Measurements from ENCODE around the gene LDLRAD4.

LDLRAD4 gene

GRCh38 chr18:13435586-13436333, 217.2 kb downstream of the LDLRAD4 start:
- Histone ChIP-seq H3K4me3 (ENCODE audit: low read depth in 1 of 2, low read length in 2 of 2) (no peak overlapping the region), H3K36me3 (ENCODE audit: insufficient read depth, low read length) (peaks cover 2% of the 10 kb centered on the region; the same call in 1 of the 2 replicates), H3K27ac (ENCODE audit: low read length) (peak overlapping the region; percentile 98), H3K9ac (ENCODE audit: low read depth, low read length) (peak overlapping the region; percentile 64), H4K20me1 (ENCODE audit: insufficient read depth, low read length) (no peaks in the 10 kb centered on the region), H3K4me2 (ENCODE audit: insufficient read depth, low read length) (peak overlapping the region; percentile 61), H3K27me3 (ENCODE audit: insufficient read depth, low read length, poor library complexity) (no peaks in the 10 kb centered on the region), H3K9me3 (ENCODE audit: insufficient read depth, low read length, severe bottlenecking) (no peaks in the 10 kb centered on the region), H3K79me2 (ENCODE audit: insufficient read depth, low read length) (peaks cover 40% of the 10 kb centered on the region), H2AFZ (ENCODE audit: low read depth, low read length) (no peak overlapping the region), H3K4me1 (ENCODE audit: insufficient read depth, low read length) (peaks cover 69% of the 10 kb centered on the region)
- no peak for TF ChIP-seq CTCF (IDR thresholded peaks at IDR 0.05; ENCODE audit: borderline replicate concordance, extremely low read depth, low read length, poor library complexity, severe bottlenecking)
- DNase-seq (no peak), ATAC-seq (ENCODE audit: insufficient read depth, low read depth) (no peak)

GRCh38 chr18:13436576-13436975, 218.0 kb downstream of the LDLRAD4 start:
- H3K27me3 ChIP-seq (ENCODE audit: insufficient read depth, low read length, poor library complexity): no peaks in the 10 kb centered on the region
- H3K4me3 ChIP-seq (ENCODE audit: low read depth in 1 of 2, low read length in 2 of 2): no peak overlapping the region; a peak in 1 of 4 replicates
- TF ChIP-seq EZH2 (IDR thresholded peaks at IDR 0.05; ENCODE audit: borderline replicate concordance, low read depth, low read length, severe bottlenecking) (no peak), CTCF (IDR thresholded peaks at IDR 0.05; ENCODE audit: borderline replicate concordance, extremely low read depth, low read length, poor library complexity, severe bottlenecking) (peak; percentile 25)
- no peak overlapping the region for H2AFZ ChIP-seq (ENCODE audit: low read depth, low read length)
- peaks cover 48% of the 10 kb centered on the region for H3K79me2 ChIP-seq (ENCODE audit: insufficient read depth, low read length)
- H3K4me2 ChIP-seq (ENCODE audit: insufficient read depth, low read length): peak overlapping the region; percentile 61
- H4K20me1 ChIP-seq (ENCODE audit: insufficient read depth, low read length): no peaks in the 10 kb centered on the region
- H3K9ac ChIP-seq (ENCODE audit: low read depth, low read length): peak overlapping the region; percentile 64
- peak; percentile 31 for ATAC-seq (ENCODE audit: insufficient read depth, low read depth)
- DNase-seq: peak; percentile 77
- H3K36me3 ChIP-seq (ENCODE audit: insufficient read depth, low read length): peaks cover 3% of the 10 kb centered on the region; the same call in 1 of the 2 replicates
- peak overlapping the region; percentile 98 for H3K27ac ChIP-seq (ENCODE audit: low read length)
- peaks cover 78% of the 10 kb centered on the region for H3K4me1 ChIP-seq (ENCODE audit: insufficient read depth, low read length)
- H3K9me3 ChIP-seq (ENCODE audit: insufficient read depth, low read length, severe bottlenecking): no peaks in the 10 kb centered on the region

GRCh38 chr18:13437034-13437433, 218.5 kb downstream of the LDLRAD4 start:
- peaks cover 81% of the 10 kb centered on the region for H3K4me1 ChIP-seq (ENCODE audit: insufficient read depth, low read length)
- no peaks in the 10 kb centered on the region for H3K27me3 ChIP-seq (ENCODE audit: insufficient read depth, low read length, poor library complexity)
- H3K79me2 ChIP-seq (ENCODE audit: insufficient read depth, low read length): peaks cover 48% of the 10 kb centered on the region
- peak overlapping the region; percentile 98 for H3K27ac ChIP-seq (ENCODE audit: low read length)
- no peak for TF ChIP-seq CTCF (IDR thresholded peaks at IDR 0.05; ENCODE audit: borderline replicate concordance, extremely low read depth, low read length, poor library complexity, severe bottlenecking)
- no peak for TF ChIP-seq EZH2 (IDR thresholded peaks at IDR 0.05; ENCODE audit: borderline replicate concordance, low read depth, low read length, severe bottlenecking)
- peak overlapping the region; percentile 64 for H3K9ac ChIP-seq (ENCODE audit: low read depth, low read length)
- no peaks in the 10 kb centered on the region for H4K20me1 ChIP-seq (ENCODE audit: insufficient read depth, low read length)
- peaks cover 3% of the 10 kb centered on the region; the same call in 1 of the 2 replicates for H3K36me3 ChIP-seq (ENCODE audit: insufficient read depth, low read length)
- H3K9me3 ChIP-seq (ENCODE audit: insufficient read depth, low read length, severe bottlenecking): no peaks in the 10 kb centered on the region
- peak; percentile 62 for ATAC-seq (ENCODE audit: insufficient read depth, low read depth)
- peak; percentile 77 for DNase-seq
- H3K4me2 ChIP-seq (ENCODE audit: insufficient read depth, low read length): peak overlapping the region; percentile 61
- H3K4me3 ChIP-seq (ENCODE audit: low read depth in 1 of 2, low read length in 2 of 2): peak overlapping the region in 1 of 2 experiments; percentile 47; a peak in 1 of 4 replicates
- 0 out of 2 replicates have a peak overlapping the region, but pooled peaks have one; percentile 19 for H2AFZ ChIP-seq (ENCODE audit: low read depth, low read length)

Data from DND-41 (cell line).